Right forelimb (tissue), 1 donor: Measurements from ENCODE around the gene SKI.

Source experiments
- DNase-seq: peaks from one replicate; pipeline ENCODE4 v3.0.0-alpha.2; 2018

SKI gene

GRCh38 chr1:2194898-2195673 lies 33.0 kb upstream of the SKI start:
- peak; percentile 96 for DNase-seq

GRCh38 chr1:2195785-2196184 lies 32.3 kb upstream of the SKI start:
- DNase-seq = no peak

GRCh38 chr1:2196901-2197638 lies 31.0 kb upstream of the SKI start:
- no peak for DNase-seq

GRCh38 chr1:2197707-2198165 lies 30.4 kb upstream of the SKI start:
- no peak for DNase-seq

GRCh38 chr1:2198571-2198970 lies 29.5 kb upstream of the SKI start:
- DNase-seq = no peak

- DNase-seq = peak; percentile 87
Observed at GRCh38 chr1:2199042-2199810, 28.9 kb upstream of the SKI start.

GRCh38 chr1:2200308-2200943 lies 27.7 kb upstream of the SKI start:
- no peak for DNase-seq

- DNase-seq = no peak
Observed at GRCh38 chr1:2201062-2201461, 27.1 kb upstream of the SKI start.

GRCh38 chr1:2202008-2202575 lies 26.0 kb upstream of the SKI start:
- DNase-seq = no peak

- peak; percentile 35 for DNase-seq
Observed at GRCh38 chr1:2202843-2203601, 25.1 kb upstream of the SKI start.

- DNase-seq = peak; percentile 43
Observed at GRCh38 chr1:2203671-2204414, 24.3 kb upstream of the SKI start.

GRCh38 chr1:2204415-2205190 lies 23.5 kb upstream of the SKI start:
- DNase-seq = peak; percentile 94

- DNase-seq = peak; percentile 97
Observed at GRCh38 chr1:2205191-2205952, 22.7 kb upstream of the SKI start.

- no peak for DNase-seq
Observed at GRCh38 chr1:2206813-2207487, 21.2 kb upstream of the SKI start.

GRCh38 chr1:2208309-2209239 lies 19.5 kb upstream of the SKI start:
- DNase-seq = peak; percentile 68

GRCh38 chr1:2209400-2210083 lies 18.6 kb upstream of the SKI start:
- peak; percentile 52 for DNase-seq

- peak; percentile 41 for DNase-seq
Observed at GRCh38 chr1:2210084-2210653, 17.9 kb upstream of the SKI start.
